ENCODE data around the gene XPOT.

The XPOT gene

DNA sequence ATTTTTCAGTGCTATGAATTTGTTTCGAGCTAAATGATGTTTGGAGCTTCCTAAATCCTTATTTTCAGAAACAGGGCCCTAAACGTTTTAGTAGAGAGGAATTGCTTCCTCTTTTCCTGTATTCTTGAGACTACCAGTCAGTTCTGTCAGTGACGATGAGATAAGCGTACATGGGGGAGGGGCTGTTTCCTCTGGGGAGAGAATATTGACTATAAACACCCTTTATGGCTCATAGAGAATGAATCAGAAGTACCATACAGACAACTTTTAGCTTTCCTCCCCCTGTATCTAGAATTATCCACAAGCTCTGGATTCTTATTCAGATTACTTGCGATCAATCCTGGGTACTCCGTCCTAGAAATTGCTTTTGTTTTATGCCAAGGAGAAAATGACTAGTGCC lies 52.8 kb downstream of the XPOT start:
- TF ChIP-seq, protein P1, sequence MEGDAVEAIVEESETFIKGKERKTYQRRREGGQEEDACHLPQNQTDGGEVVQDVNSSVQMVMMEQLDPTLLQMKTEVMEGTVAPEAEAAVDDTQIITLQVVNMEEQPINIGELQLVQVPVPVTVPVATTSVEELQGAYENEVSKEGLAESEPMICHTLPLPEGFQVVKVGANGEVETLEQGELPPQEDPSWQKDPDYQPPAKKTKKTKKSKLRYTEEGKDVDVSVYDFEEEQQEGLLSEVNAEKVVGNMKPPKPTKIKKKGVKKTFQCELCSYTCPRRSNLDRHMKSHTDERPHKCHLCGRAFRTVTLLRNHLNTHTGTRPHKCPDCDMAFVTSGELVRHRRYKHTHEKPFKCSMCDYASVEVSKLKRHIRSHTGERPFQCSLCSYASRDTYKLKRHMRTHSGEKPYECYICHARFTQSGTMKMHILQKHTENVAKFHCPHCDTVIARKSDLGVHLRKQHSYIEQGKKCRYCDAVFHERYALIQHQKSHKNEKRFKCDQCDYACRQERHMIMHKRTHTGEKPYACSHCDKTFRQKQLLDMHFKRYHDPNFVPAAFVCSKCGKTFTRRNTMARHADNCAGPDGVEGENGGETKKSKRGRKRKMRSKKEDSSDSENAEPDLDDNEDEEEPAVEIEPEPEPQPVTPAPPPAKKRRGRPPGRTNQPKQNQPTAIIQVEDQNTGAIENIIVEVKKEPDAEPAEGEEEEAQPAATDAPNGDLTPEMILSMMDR (conservative IDR thresholded peaks at IDR 0.05), result no peak
- TF ChIP-seq ZFX (IDR thresholded peaks at IDR 0.05), result no peak
- H3K27ac ChIP-seq, result no peak overlapping the region

- TF ChIP-seq, protein P1 (conservative IDR thresholded peaks at IDR 0.05), result no peak
- no peak for TF ChIP-seq ZFX (IDR thresholded peaks at IDR 0.05)
- no peak overlapping the region for H3K27ac ChIP-seq
These were observed 53.3 kb downstream of the XPOT start for GRCh38 chr12:64457466-64457865.

DNA sequence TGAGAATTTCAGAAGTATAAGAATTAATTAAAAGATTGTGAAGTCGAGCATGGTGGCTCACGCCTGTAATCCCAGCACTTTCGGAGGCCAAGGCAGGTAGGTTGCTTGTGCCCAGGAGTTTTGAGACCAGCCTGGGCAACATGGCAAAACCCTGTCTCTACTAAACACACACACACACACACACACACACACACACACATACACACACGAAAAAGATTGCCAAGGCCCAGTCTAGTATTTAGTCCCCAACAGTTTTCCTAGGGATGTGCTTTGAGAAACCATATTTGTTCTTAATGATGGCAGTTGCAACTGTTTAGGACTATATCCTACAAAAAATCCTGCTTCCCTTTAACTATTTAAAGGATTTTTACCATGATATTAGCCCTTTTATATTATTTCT lies 53.7 kb downstream of the XPOT start:
- no peak overlapping the region for H3K27ac ChIP-seq

DNA sequence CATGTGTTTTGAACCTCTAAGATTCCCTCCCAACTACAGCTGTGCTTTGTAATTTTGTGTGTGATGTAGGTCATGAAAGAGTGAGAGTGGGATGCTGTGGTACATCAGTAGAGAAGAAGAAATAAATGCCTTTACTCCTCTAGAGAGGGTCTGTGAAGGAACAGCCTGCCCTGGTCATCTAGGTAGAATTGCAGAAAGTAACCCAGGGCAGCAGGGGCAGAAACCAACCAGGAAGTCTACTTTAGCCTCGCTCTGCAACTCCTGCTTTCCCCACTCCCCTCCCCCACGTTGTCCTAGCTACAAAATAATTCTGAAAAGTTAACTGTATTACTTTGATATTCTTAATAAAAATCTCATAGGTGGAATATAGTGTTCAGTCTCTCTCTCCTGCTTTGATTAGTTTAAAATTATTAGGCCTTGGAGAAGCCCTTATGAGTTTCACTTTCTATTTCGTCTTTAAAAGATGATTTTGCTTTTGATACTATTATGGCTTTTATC lies 55.3 kb downstream of the XPOT start:
- H3K27ac ChIP-seq, result no peak overlapping the region
- TF ChIP-seq ZFX (IDR thresholded peaks at IDR 0.05), result no peak
- TF ChIP-seq, protein P1 (conservative IDR thresholded peaks at IDR 0.05), result no peak

More for the DNA sequence above, 53.7 kb downstream of the XPOT start:
- no peak for TF ChIP-seq ZFX (IDR thresholded peaks at IDR 0.05)
- TF ChIP-seq, protein P1 (conservative IDR thresholded peaks at IDR 0.05), result no peak

DNA sequence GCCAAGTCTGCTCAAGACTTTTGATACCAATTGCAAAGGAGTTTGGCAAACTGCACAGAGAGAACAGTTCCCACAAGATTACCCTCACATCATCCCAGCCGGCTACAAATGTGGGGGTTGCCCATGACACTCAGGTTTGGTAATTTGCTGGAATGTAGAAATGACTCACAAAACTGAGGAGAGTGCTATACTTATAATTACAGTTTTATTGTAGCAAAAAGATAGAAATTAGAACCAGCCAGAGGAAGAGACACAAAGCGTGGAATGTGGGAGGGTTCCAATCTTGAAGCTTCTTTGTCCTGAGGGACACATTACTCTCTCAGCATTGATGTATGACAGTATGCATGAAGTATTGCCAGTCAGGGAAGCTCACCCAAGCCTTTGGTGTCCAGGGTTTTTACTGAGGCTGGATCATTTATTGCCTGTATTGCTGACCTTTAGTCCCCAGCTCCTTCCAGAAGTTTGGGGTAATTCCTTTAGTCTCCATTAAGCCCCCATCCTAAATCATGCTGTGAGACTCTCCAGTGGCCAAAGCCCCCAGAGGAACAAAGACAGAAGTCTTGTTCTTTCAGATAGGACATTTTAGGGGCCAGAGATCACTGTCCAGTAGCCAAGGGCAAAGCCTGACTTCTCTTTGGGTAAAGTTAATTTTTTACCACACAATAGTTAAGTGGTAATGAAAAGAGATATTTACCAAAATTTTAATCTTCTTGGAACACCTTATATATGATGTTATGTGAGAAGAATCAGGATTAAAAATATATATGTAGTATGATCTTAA lies 57.6 kb downstream of the XPOT start:
- TF ChIP-seq ZFX (IDR thresholded peaks at IDR 0.05), result no peak
- TF ChIP-seq, protein P1 (conservative IDR thresholded peaks at IDR 0.05), result no peak
- no peak overlapping the region for H3K27ac ChIP-seq

DNA sequence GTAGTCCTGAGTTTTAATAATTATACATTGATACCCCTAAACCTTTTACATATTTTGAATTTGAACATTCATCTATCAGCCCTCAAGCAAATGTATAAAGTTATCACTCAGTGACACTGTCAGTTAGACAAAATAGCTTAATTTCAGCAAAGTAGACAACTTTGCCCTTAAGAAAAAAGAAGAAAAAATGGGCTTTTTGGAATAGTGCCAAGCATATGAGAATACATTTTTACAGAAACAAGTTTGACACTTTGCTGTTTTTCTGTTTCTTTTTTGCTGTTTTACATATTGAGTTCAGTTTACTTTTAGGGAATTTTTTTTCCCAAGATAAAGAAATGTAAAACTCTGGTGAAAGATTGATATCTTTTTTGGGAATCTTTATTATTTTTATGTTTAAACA lies 62.0 kb downstream of the XPOT start:
- TF ChIP-seq ZFX (IDR thresholded peaks at IDR 0.05), result no peak
- TF ChIP-seq, protein P1 (conservative IDR thresholded peaks at IDR 0.05), result no peak
- no peak overlapping the region for H3K27ac ChIP-seq

DNA sequence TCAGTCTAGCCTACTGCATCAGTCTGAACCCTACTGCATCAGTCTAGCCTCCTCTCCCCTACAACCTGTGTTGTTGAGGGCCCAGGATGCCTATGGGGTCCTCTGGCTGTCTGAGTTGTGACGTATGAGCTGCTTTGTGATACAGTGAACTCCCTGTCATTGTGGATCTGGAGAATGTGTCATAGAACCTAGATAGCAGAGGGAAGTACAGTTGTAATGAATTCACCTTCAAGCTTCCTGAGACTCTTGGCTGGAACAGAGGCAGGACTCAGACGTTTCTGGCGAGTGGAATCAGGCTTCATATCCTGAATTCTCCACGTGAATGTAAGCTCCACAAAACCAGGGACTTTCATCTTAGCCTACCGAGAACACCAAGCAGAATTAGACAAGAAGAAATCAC lies 64.8 kb downstream of the XPOT start:
- no peak for TF ChIP-seq ZFX (IDR thresholded peaks at IDR 0.05)
- TF ChIP-seq, protein P1 (conservative IDR thresholded peaks at IDR 0.05), result no peak
- no peak overlapping the region for H3K27ac ChIP-seq

All from C4-2B (cell line).